Central memory CD4-positive, alpha-beta T cell (primary cell): ENCODE data around the gene HMCN2.

Source experiments
- DNase-seq: peaks from one replicate; pipeline ENCODE4 v3.0.0; 2022

HMCN2 gene

DNA sequence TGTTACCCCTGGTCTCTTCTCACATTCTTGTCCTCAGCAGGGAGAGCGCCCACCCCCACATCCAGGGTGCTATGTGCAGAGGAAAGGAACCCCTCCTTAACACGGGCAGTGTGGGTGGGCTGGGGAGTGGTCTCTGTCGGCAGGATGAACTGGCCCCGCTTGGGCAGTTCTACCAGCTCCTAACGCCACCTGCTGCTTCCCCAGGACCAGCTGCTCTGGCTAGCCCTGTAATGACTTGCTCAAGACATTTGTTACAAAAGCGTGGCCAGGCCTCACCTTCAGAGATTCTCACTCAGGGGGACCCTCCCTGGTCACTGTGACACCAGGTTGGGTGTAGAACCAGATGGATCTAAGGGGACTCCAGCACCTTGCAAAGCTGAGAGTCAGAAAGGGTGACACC, 82.4 kb downstream of the HMCN2 start:
- DNase-seq: no peak

DNA sequence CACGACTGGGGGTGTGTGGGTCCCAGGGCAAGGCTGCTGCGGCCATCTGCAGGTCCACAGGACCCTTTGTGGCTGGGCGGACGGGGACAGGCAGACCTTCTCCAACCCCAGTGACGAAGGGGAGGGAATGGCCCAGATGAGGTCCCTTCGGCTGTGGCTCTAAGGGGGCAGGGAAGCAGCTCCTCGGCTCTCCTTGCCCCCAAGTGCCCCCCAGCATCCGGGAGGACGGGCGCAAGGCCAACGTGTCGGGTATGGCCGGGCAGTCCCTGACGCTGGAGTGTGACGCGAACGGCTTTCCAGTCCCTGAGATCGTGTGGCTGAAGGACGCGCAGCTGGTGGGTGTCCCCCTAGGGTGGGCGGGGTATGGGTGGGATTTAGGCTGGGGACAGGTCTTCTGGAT, 82.8 kb downstream of the HMCN2 start:
- no peak for DNase-seq

DNA sequence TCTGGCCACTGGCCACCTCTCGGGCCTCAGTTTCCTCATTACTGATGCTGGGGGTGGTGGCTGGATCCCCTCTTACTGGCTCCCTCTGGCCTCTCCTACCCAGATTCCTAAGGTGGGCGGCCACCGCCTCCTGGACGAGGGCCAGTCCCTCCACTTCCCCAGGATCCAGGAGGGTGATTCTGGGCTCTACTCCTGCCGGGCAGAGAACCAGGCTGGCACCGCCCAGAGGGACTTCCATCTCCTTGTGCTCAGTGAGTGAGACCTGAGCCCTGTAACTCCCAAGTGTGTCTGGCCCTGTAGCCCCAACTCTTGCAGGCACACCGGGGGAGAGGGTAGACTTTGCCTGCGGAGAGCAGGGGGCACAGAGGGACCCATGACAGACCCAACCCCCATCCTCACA, 83.3 kb downstream of the HMCN2 start:
- DNase-seq: no peak

DNA sequence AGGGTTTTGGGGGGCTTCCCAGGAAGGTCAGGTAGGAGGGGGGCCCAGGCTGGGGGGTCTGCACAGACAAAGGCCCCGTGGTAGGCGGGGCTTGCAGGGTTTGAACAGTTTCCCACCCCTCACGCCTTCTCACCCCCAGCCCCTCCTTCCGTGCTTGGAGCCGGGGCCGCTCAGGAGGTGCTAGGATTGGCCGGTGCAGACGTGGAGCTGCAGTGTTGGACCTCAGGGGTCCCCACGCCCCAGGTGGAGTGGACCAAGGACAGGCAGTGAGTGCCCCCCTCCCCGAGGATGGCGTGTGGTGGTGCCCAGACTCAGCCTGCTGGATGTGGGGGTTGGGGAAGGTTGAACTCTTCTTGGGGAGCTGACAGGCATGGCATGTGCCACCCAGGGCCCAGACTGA, 83.8 kb downstream of the HMCN2 start:
- no peak for DNase-seq

DNA sequence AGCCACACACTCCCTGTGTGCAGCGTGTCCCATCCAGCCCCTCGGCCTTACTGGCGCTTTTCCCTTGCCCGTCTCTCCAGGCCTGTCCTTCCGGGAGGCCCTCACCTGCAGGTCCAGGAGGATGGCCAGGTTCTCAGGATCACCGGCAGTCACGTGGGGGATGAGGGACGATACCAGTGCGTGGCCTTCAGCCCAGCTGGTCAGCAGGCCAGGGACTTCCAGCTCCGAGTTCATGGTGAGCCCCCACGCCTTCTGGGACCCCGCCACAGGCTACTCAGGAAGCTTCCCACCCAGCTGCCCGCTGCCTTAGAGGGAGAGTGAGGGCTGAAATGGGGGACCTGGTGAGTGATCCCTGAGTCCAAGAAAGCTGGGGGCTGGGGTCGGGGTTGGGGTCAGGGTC, 85.8 kb downstream of the HMCN2 start:
- DNase-seq: no peak

DNA sequence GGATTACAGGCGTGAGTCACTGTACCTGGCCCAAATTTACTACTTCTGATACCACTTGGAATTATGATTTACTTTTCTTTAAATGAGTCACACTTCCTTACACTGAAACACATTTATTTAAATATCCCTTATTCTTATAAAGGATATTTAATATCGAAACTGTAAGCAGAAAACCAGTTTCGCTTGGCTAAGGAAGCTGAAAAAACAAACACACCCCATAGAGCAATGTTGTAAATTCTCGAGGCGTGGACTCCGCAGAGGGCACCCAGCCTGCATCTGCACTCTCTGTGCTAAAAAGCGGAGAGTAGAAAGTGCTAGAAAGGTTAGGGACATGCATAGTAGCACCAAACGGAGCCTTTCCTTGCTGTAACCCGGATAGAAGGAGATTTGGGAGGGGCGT, 86.5 kb downstream of the HMCN2 start:
- no peak for DNase-seq

DNA sequence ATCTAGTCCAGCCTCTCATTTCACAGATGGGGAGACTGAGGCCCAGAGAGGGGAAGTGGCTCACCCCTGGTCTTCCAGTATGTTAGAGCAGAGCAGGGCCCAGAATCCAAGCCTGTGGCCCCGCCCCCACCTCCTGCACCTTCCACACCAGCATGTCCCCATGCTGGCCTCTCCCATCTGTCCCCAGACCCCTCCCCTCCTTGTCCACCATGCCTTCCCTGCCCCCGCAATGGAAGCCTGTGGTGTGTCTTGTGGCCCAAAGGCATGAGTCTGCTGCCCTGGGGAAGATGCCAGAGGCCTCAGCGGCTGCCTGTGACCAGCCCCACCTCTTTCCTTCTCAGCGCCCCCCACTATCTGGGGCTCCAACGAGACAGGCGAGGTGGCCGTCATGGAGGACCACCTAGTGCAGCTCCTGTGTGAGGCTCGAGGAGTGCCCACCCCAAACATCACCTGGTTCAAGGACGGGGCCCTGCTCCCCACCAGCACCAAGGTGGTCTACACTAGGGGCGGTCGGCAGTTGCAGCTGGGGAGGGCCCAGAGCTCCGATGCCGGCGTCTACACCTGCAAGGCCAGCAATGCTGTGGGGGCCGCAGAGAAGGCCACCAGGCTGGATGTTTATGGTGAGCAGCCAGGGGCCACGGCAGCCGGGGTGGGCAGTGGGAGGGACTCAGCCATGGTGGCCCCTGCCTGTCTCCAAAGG, 87.2 kb downstream of the HMCN2 start:
- DNase-seq: no peak

DNA sequence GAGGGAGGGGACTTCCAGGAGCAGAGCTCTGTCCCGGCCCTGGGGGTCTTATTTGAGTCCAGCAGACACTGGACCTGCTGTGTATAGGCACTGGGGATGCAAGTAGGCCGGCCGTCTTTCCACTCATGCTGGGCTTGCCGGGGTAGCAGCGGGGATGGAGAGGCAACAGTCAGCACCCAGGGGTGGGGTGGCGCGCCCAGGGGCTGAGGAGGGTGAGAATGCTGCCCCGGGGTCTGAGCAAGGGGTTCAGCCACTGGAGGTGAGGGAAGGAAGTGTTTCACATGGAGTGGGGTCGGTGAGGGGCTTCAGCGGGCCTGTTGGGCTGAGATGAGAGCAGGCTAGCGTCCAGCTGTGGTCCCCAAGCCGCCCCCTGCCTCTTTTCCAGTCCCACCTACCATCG, 88.8 kb downstream of the HMCN2 start:
- DNase-seq: no peak

DNA sequence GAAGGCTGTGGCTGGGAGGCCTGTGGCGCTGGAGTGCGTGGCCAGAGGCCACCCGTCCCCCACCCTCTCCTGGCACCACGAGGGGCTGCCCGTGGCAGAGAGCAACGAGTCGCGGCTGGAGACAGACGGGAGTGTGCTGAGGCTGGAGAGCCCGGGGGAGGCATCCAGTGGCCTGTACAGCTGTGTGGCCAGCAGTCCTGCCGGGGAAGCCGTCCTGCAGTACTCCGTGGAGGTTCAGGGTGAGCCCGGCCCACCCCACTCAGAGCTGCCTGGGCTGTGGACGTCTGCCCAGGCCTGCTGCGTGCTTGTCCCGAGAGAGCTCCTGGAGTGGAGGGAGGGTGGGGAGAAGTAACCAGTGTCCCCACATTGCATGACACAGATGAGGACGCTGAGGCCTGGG, 89.2 kb downstream of the HMCN2 start:
- DNase-seq: no peak

DNA sequence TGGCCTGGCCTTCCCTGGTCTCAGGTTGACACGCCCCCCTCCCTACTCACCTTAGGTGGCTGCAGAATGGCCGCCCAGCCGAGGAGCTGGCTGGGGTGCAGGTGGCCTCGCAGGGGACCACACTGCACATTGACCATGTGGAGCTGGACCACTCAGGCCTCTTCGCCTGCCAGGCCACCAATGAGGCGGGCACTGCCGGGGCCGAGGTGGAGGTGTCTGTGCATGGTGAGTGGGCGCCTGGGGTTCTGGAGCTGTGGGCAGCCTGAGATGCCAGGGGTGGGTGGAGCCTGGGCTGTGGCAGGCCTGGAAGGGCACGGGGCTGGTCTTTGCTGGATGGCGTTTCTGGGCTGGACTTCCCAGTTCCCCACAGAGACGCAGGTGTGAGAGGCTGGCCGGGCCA, 90.5 kb downstream of the HMCN2 start:
- no peak for DNase-seq

DNA sequence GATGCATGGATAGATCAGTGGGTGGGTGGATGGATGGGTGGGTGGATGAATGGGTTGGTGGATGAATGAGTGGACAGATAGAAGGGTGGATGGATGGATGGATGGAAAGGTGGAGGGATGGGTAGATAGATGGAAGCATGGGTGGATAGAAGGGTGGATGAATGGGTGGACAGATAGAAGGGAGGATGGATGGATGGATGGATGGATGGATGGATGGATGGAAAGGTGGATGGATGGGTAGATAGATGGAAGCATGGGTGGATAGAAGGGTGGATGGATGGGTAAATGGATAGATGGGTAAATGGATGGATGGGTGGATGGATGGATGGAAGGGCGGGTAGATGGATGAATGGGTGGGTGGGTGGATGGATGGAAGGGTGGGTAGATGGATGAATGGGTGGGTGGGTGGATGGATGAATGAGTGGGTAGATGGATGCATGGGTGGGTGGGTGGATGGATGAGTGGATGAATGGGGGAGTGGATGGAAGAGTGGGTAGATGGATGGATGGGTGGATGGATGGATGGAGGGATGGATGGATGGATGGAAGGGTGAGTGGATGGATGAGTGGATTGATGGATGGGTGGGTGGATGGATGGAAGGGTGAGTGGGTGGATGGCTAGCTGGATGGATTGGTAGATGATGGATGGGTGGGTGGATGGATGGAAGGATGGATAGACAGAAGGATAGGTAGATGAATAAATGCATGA, 91.5 kb downstream of the HMCN2 start:
- no peak for DNase-seq

DNA sequence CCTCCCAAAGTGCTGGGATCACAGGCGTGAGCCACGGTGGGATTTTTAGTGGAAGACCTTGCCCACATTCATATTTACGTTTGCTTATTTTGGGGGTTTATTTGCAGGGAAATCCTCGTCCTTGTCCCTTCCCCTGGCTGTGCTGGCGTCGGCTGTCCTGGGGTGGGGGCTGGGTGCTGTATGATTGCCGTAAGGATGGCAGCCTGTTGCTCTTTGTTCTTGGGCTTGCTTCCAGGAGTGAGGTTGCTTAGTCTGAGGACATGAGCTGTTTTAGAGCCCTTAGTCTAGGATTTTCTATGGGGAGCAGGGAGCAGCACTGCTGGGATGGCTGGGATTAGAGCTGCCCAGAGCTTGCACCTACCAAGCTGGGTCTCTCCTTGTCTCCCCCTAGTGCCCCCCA, 93.4 kb downstream of the HMCN2 start:
- no peak for DNase-seq

DNA sequence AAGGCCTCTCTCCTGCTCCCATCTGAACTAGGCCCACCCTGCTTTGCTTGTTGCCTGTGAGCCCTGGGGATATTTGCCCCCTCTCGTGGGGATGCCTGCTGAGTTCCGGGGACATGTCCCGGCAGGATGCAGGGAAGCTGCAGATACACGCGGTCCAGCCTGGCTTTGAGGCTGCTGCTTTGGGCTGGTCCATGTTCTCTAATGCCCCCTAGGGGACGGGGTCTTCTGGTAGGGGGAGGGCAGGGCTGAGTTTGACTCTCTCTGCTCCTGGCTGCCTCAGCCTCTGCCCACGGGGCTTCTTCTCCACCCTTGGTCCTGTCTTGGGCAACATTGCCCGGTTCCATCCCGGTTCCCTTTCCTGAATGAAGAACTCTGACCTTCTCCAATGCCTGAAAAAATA, 94.3 kb downstream of the HMCN2 start:
- no peak for DNase-seq

DNA sequence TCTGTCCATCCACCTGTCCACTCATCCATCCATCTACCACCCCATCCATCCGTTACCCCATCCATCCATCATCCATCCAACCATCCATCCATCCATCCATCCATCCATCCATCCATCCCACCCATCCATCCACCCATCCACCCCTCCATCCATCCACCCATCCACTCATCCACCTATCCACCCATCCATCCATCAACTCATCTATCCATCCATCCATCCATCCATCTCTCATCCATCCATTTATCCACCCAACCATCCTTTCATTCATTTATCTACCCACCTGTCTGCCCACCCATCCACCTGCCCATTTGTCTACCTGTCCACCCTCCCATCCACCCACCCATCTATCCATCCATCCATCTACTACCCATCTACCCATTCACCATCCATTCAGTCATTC, 95.1 kb downstream of the HMCN2 start:
- DNase-seq: no peak

DNA sequence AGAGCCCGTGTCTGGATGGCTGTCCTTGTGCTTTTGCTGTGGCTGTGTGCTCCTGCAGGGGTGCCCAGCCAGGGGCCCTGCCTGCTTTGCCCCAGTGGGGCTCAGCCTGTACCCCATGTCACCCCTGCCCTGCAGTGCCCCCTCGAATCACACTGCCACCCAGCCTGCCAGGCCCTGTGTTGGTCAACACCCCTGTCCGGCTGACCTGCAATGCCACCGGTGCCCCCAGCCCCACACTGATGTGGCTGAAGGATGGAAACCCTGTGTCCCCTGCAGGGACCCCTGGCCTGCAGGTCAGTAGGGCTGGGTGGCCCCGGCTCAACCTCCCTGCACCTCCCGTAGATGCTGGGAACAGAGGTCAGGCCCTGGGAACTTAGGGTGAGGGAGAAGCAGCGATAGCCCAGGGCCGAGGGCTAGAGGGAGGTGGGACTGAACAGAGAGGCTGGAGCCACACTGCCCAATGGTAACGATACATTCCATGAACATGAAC, 96.4 kb downstream of the HMCN2 start:
- DNase-seq: no peak

DNA sequence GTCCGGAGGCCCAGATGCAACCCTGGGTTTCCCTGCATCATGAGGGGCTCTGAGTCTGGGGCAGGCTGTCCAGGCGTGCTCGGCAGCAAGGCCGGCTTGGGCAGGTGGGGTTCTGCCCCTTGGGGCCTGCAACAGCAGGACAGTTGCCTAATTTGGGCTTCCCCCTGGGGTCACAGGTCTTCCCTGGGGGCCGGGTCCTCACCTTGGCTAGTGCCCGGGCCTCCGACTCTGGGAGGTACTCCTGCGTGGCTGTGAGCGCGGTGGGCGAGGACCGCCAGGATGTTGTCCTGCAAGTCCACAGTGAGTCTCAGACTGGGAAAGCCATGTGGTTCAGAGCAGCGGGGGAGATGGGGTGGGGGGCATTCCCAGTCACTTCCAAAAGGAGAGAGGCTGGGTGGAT, 97.1 kb downstream of the HMCN2 start:
- DNase-seq: no peak

DNA sequence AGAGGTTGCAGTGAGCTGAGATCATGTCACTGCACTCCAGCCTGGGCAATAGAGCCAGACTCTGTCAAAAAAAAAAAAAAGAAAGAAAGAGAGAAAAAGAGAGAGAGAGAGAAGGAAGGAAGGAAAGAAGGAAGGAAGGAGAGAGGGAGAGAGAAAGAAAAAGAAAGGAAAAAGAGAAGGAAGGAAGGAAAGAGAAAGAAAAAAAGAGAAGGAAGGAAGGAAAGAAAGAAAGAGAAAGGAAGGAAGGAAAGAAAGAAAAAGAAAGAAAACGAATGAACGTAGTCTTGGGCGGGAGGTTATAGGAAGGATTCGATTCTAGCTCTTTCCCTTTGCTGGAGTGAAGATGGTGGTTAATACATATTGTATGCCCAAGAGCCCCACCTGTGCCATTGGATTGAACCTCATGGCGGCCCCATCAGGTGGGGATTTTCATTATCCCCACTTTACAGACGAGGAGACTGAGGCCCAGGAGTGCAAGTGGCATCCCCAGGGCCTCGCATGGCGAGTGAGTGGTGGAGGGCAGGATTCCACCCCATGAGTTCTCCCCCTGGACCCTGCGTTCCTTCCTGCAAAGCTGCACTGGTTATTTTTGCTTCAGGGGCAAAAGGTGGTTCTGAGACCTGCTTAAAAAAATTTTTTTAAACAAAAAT, 98.3 kb downstream of the HMCN2 start:
- no peak for DNase-seq

DNA sequence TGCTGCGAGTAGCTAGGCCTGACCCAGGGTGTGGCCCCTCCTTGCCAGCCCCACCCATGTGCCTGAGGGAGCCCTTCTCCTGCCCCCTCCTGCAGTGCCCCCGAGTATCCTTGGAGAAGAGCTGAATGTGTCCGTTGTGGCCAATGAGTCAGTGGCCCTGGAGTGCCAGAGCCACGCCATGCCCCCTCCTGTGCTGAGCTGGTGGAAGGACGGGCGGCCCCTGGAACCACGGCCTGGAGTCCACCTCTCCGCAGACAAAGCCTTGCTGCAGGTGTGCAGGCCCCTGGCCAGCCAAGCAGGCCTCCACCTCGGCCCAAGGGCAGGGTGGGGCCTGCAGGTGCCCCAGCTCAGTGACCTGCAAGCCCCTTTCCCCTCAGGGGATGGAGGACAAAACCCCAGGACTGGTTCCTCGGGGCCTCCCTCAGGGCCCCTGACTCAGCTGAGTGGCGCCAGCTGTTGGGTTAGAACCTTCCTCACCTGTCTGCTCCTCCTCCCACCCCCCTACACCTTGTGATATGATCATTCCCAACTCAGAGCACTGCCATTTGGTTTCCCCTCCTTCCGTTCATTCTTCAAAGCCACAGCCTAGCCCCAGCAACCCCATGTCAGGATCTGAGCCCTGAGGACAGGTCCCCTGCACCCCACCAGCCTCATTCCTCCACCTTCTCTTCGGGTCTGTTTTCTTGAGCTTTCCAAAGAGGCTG, 99.2 kb downstream of the HMCN2 start:
- DNase-seq: no peak

DNA sequence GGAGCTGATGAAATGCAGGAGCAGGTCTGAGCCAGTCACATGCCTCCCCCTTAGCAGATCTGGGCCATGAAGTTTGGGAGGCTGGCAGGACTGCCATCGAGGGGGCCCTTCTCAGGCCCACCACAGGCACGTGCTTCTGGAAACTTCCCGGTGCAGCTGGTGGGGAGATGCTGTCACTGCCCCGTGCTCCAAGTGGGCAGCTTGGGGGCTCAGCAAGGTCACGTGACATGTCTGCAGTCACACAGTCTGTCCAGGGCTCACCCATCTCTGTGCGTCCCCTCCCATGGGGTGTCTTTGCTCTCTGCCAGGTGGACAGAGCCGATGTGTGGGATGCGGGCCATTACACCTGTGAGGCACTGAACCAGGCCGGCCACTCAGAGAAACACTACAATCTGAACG, 99.8 kb downstream of the HMCN2 start:
- DNase-seq: no peak

DNA sequence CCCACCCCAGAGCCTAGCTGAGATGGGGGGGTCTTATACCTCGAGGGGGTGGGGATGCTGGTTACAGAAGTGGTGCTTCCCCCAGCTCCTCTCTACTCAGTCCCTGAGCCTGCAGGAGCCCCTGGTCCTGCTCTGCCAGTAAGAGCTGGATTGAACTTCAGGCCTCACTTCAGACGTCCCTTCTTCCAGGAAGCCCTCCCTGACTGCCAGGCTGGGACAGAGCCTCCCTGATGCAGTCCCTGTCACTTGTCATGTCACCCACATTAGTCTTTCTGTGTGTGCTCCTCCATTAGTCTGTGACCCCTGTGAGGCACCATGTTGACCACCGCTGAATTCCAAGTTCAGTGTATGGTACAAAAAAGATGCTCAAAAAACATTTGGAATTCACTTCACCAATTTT, 100.5 kb downstream of the HMCN2 start:
- DNase-seq: no peak

DNA sequence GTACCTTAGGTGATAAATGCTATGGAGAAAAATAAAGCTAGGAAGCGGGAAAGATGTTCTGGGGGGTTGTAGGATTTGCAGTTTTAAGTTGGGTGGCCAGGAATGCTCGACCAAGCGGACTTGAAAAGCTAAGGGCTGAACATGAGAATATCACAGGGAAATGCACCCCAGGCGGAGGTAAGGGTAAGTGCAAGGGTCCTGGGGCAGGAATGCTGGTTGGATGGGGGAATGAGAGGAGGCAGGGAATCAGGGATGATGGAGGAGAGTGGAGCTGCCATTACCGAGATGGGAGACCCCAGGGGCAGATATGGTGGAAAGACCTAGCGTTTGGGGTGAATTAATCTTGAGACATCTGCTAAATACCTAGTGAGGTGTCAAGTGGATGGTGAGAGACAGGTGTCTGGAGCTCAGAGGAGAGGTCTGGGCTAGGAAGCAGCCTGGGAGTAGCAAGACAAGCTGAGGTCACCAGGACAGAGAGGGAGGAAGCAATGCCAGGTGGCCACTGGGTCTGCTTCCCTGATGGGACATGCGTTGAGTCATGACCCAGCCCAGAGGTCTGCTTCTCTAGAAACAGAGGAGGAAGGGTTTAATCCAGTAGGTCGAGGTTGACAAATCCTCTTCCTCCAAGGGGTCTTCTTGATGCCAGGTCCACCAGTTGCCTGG, 101.5 kb downstream of the HMCN2 start:
- no peak for DNase-seq

DNA sequence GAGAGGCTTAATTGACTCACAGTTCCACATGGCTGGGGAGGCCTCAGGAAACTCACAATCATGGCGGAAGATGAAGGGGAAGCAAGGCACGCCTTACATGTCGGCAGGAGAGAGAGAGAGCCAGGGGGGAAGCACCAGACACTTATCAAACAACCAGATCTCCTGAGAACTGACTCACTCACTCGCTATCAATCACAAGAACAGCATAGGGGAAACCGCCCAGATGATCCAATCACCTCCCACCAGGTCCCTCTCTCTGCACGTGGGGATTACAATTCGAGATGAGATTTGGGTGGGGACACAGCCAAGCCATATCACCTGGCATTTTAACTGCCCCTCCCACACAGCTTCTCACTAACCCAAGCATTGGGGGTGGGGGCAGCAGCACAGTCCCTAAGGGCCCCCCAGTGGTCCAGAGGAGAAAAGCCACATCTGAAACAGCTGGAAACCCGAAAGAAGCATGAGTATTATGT, 103.1 kb downstream of the HMCN2 start:
- peak; percentile 3 for DNase-seq

DNA sequence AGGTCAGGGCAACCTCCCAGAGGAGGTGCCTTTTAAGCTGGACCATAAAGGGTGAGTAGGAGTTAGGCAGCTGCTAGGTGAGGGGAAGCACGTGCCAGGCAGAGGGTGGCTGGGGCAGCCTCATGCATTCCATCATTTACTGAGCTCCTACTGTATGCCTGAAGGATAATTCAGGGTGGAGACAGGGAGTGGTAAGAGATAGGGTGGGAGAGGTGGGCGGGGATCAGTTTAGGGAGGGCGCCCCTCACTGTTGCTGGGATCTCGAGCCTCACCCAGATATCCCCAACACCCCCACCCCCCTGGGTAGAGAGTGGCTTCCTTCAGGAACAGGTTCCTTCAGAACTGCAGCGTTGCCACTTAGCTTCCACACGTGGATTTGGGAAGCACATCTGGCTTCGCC, 104.7 kb downstream of the HMCN2 start:
- DNase-seq: no peak
